ENCODE results near the gene DBI. TPM values are rescaled to one million over a fixed set of nuclear protein-coding genes. Genes with fewer than 3 reads are reported as not detected.

DBI gene
- total RNA-seq, 1 donor from 2014 or later: 172 TPM

DNA sequence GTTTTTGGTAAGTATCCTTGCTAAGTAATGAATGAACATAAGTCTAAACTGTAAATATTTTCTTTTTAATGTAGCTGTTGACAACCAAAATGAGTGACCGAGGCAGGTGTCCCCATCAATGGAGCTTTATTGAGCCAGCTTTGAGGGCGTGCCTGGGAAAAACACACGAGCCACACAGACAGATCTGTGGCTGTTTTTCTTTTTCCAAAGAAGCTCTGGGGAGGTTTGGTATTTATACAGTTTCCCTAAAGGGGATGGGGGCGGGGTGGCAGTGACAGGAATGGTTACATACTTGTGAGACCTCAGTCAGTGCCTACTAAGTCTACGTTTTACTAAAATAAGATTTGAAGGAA lies 11.2 kb downstream of the DBI start:
- no peak for DNase-seq
- no peak for ATAC-seq
- H3K36me3 ChIP-seq: peaks cover 8% of the 10 kb centered on the region
- intact Hi-C loops (cut with DNase I): no loop called here
- H3K4me3 ChIP-seq: no peak overlapping the region
- H3K27me3 ChIP-seq (ENCODE audit: low read depth): no peaks in the 10 kb centered on the region
- TF ChIP-seq, protein P1, sequence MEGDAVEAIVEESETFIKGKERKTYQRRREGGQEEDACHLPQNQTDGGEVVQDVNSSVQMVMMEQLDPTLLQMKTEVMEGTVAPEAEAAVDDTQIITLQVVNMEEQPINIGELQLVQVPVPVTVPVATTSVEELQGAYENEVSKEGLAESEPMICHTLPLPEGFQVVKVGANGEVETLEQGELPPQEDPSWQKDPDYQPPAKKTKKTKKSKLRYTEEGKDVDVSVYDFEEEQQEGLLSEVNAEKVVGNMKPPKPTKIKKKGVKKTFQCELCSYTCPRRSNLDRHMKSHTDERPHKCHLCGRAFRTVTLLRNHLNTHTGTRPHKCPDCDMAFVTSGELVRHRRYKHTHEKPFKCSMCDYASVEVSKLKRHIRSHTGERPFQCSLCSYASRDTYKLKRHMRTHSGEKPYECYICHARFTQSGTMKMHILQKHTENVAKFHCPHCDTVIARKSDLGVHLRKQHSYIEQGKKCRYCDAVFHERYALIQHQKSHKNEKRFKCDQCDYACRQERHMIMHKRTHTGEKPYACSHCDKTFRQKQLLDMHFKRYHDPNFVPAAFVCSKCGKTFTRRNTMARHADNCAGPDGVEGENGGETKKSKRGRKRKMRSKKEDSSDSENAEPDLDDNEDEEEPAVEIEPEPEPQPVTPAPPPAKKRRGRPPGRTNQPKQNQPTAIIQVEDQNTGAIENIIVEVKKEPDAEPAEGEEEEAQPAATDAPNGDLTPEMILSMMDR (IDR thresholded peaks at IDR 0.05): no peak
- no peaks in the 10 kb centered on the region for H3K4me1 ChIP-seq
- no peak overlapping the region for H3K27ac ChIP-seq
- H3K9me3 ChIP-seq: no peaks in the 10 kb centered on the region

DNA sequence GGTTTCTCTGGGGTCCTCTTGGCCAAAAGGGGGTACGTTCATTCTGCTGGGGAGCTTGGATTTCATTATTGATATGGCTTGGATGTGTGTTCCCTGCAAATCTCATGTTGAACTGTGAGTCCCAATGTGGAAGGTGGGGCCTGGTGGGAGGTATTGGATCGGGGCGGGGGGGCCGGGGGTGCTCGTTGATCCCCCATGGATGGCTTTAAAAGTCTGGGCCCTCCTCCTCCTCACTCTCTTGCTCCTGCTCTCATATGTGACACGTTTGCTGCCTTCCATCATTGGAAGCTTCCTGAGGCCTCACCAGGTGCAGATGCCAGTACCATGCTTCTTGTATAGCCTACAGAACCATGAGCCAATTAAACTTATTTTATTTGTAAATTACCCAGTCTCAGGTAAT lies 11.8 kb downstream of the DBI start:
- intact Hi-C loops (cut with DNase I): no loop called here
- H3K27ac ChIP-seq: no peak overlapping the region

DNA sequence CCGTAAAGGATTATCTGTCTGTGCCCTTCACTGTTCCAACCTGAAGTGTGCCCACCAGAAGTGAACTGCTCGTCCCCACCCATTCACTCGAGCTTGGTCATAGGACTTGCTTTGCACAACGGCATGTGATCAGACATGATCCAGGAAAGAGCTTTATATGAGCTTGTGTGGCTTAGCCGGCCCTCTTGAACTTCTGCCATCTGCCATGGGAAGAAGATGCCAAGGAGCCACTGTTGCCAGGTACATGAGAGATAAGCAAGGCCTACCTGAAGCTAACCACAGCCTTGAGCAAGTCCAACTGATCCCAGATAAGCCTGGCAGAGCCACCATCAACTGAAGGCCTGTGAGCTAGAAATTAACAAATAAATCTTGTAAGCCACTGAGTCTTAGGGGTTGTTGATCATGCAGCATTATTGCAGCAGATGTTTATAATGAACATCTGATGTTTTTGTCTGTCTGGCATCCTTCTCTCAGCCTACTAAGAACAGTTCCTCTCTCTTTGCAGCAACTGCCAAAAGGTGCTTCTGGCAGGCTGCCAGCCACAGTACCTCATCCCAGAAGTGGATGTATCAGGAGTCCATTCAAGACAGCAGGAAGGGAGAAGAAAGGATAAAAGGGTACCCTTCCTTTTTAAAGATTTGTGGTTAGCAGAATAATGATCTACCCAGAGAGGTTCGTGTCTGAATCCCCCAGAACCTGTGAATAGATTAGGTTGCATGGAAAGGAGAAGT lies 16.8 kb downstream of the DBI start:
- no peak for ATAC-seq
- H3K9me3 ChIP-seq: no peaks in the 10 kb centered on the region
- H3K27ac ChIP-seq: no peak overlapping the region
- no peak overlapping the region for H3K4me3 ChIP-seq
- DNase-seq: no peak
- no peaks in the 10 kb centered on the region for H3K27me3 ChIP-seq (ENCODE audit: low read depth)
- peaks cover 19% of the 10 kb centered on the region for H3K4me1 ChIP-seq
- TF ChIP-seq, protein P1 (IDR thresholded peaks at IDR 0.05): no peak
- H3K36me3 ChIP-seq: no peaks in the 10 kb centered on the region
- intact Hi-C loops (cut with DNase I): no loop called here

More for the DNA sequence above, 11.8 kb downstream of the DBI start:
- ATAC-seq: no peak
- Histone ChIP-seq H3K4me1 (no peaks in the 10 kb centered on the region), H3K9me3 (no peaks in the 10 kb centered on the region), H3K4me3 (no peak overlapping the region), H3K27me3 (ENCODE audit: low read depth) (no peaks in the 10 kb centered on the region), H3K36me3 (peaks cover 2% of the 10 kb centered on the region)
- TF ChIP-seq, protein P1 (IDR thresholded peaks at IDR 0.05): no peak
- no peak for DNase-seq

DNA sequence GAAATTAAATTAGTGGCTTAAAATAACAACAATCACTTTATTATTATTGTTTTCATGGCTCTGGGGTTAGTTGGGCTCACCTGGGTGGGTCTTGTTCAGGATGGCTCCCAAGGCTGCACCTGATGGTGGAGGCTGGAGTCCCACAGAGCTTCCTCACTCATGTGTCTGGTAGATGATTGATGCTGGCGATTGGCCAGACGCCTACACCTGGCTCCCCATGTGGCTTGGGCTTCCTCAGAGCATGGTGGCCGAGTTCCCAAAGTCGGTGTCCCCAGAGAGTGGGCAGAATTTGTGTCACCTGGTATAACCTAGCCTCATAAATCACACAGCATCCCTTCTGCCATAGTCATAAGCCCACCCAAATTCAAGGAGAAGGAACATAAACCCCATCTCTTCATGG lies 18.2 kb downstream of the DBI start:
- Histone ChIP-seq H3K27ac (no peak overlapping the region), H3K4me3 (no peak overlapping the region), H3K36me3 (no peaks in the 10 kb centered on the region), H3K27me3 (ENCODE audit: low read depth) (no peaks in the 10 kb centered on the region), H3K4me1 (peaks cover 29% of the 10 kb centered on the region), H3K9me3 (no peaks in the 10 kb centered on the region)
- intact Hi-C loops (cut with DNase I): no loop called here
- TF ChIP-seq, protein P1 (IDR thresholded peaks at IDR 0.05): no peak
- DNase-seq (no peak), ATAC-seq (no peak)

DNA sequence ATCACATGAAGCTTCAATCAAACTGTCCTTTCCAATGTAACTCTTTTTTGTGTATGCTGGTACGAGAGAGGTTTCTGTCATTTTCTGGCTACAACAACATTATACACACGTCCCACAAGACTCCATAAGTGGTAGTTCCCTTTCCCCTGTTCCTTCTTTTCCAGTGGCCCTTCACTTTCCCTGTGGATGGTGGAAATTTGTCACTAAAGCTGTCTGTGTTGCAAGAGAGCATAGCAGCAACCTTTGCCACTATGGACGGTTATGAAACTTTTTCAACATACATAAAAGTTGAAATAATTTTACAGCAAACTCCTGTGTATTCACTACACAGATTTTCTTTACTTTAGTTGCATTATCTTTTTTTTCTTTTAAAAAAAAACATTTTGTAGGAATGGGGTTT lies 18.7 kb downstream of the DBI start:
- Histone ChIP-seq H3K4me1 (peaks cover 31% of the 10 kb centered on the region), H3K9me3 (no peaks in the 10 kb centered on the region), H3K36me3 (no peaks in the 10 kb centered on the region), H3K27ac (no peak overlapping the region), H3K4me3 (no peak overlapping the region), H3K27me3 (ENCODE audit: low read depth) (no peaks in the 10 kb centered on the region)
- intact Hi-C loops (cut with DNase I): no loop called here
- DNase-seq (no peak), ATAC-seq (no peak)
- TF ChIP-seq, protein P1 (IDR thresholded peaks at IDR 0.05): no peak
